HEK293T (cell line): Measurements from ENCODE around the gene GATAD1.

Experiments
- CTCF ChIA-PET: fragments of 350-600 bp; formaldehyde crosslinking; extraction: SDS; loops from one replicate; lab custom pipeline; 2021; ENCODE audit warnings: antibody characterized with exemption, inconsistent platforms; lab: Yijun Ruan, JAX
- POLR2A ChIA-PET: fragments of 350-600 bp; formaldehyde crosslinking; extraction: SDS; loops from one replicate; lab custom pipeline; 2020; ENCODE audit warnings: antibody characterized with exemption, inconsistent platforms; lab: Yijun Ruan, JAX
- DNase-seq: peaks from one replicate; pipeline ENCODE4 v3.0.0; 2012; ENCODE audit warnings: mixed read lengths; ENCODE audit errors: extremely low spot score
- ARNT ChIP-seq: fragments of 450-650 bp; IDR thresholded peaks from 2 replicates; pipeline ENCODE4 v1.6.1; 2017; ENCODE audit warnings: mild to moderate bottlenecking
- BHLHE40 ChIP-seq: fragments of 450-650 bp; IDR thresholded peaks from 2 replicates; pipeline ENCODE4 v1.6.1; 2016; ENCODE audit warnings: mild to moderate bottlenecking, moderate library complexity, borderline replicate concordance
- FOXA1 ChIP-seq: fragments of 450-650 bp; IDR thresholded peaks from 2 replicates; pipeline ENCODE4 v1.6.1; 2016; ENCODE audit warnings: mild to moderate bottlenecking
- FOXK2 ChIP-seq: fragments of 450-650 bp; IDR thresholded peaks from 2 replicates; pipeline ENCODE4 v1.6.1; 2016; ENCODE audit warnings: mild to moderate bottlenecking
- FOXM1 ChIP-seq: fragments of 450-650 bp; IDR thresholded peaks from 2 replicates; pipeline ENCODE4 v1.6.1; 2017; ENCODE audit warnings: mild to moderate bottlenecking, borderline replicate concordance
- L3MBTL2 ChIP-seq: fragments of 450-650 bp; conservative IDR thresholded peaks from 2 replicates; pipeline ENCODE4 v1.6.1; 2016; ENCODE audit warnings: mild to moderate bottlenecking
- LEF1 ChIP-seq: fragments of 450-650 bp; IDR thresholded peaks from 2 replicates; pipeline ENCODE4 v1.6.1; 2017; ENCODE audit warnings: mild to moderate bottlenecking, borderline replicate concordance
- SP1 ChIP-seq: fragments of 450-650 bp; IDR thresholded peaks from 2 replicates; pipeline ENCODE4 v1.6.1; 2017
- TF ChIP-seq, protein P1 (sequence below): fragments of 450-650 bp; IDR thresholded peaks from 2 replicates; pipeline ENCODE4 v1.6.1; 2016

GATAD1 gene

DNA sequence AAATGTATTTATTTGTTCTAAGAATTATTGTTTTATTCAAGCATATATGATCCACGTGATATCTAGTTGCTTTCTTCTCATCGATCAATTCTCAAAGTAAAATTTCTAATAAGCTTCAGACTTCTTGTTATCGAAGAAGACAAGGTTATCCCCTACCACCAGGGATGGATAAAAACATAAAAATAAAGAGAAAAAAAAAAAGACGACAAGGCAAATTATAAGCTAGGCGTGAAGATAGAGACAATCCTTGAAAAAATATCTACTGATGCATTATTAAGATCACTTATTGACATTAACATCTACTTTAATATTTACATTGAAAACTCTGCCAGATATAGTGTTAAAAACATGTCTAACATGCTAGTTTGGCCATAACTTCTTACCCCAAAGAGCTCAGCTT, 61.7 kb downstream of the GATAD1 start:
- DNase-seq = no peak
- ChIA-PET POLR2A (interaction anchor here (0.6 kb wide), 1 partner anchor 12 kb away, joined by 3 read pairs; no protein-coding TSS in a partner anchor), CTCF (interaction anchor here (0.6 kb wide), 1 partner anchor 697 kb away, joined by 6 read pairs; no protein-coding TSS in a partner anchor)
- TF ChIP-seq SP1 (no peak), L3MBTL2 (no peak), FOXK2 (no peak), ARNT (no peak), FOXM1 (no peak), LEF1 (no peak), BHLHE40 (no peak), FOXA1 (no peak)
- TF ChIP-seq, protein P1, sequence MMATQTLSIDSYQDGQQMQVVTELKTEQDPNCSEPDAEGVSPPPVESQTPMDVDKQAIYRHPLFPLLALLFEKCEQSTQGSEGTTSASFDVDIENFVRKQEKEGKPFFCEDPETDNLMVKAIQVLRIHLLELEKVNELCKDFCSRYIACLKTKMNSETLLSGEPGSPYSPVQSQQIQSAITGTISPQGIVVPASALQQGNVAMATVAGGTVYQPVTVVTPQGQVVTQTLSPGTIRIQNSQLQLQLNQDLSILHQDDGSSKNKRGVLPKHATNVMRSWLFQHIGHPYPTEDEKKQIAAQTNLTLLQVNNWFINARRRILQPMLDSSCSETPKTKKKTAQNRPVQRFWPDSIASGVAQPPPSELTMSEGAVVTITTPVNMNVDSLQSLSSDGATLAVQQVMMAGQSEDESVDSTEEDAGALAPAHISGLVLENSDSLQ = no peak
